ENCODE measurements around the gene SLX9.

Gene SLX9

GRCh38 chr21:44991538-44992483, 52.0 kb downstream of the SLX9 start:
- DNase-seq: no peak

- DNase-seq: no peak
These were observed 52.8 kb downstream of the SLX9 start for GRCh38 chr21:44992608-44993031.

- no peak for DNase-seq
These were observed 53.7 kb downstream of the SLX9 start for GRCh38 chr21:44993321-44994046.

GRCh38 chr21:44994047-44994694, 54.3 kb downstream of the SLX9 start:
- DNase-seq: no peak

GRCh38 chr21:44994695-44995342, 55.0 kb downstream of the SLX9 start:
- no peak for DNase-seq

GRCh38 chr21:44995343-44995941, 55.6 kb downstream of the SLX9 start:
- no peak for DNase-seq

- DNase-seq: no peak
These were observed 56.3 kb downstream of the SLX9 start for GRCh38 chr21:44996096-44996495.

- no peak for DNase-seq
These were observed 56.7 kb downstream of the SLX9 start for GRCh38 chr21:44996501-44996921.

- DNase-seq: no peak
These were observed 57.4 kb downstream of the SLX9 start for GRCh38 chr21:44996983-44997936.

- no peak for DNase-seq
These were observed 58.3 kb downstream of the SLX9 start for GRCh38 chr21:44998086-44998620.

GRCh38 chr21:44998621-44999427, 59.0 kb downstream of the SLX9 start:
- DNase-seq: no peak

GRCh38 chr21:44999428-44999971, 59.7 kb downstream of the SLX9 start:
- DNase-seq: no peak

- no peak for DNase-seq
These were observed 60.3 kb downstream of the SLX9 start for GRCh38 chr21:44999972-45000636.

GRCh38 chr21:45000637-45001133, 60.9 kb downstream of the SLX9 start:
- no peak for DNase-seq

GRCh38 chr21:45001134-45002095, 61.6 kb downstream of the SLX9 start:
- no peak for DNase-seq

- no peak for DNase-seq
These were observed 62.8 kb downstream of the SLX9 start for GRCh38 chr21:45002381-45003204.

Data from inflammatory macrophage (primary cell).